SK-N-SH (cell line): Measurements from ENCODE around the gene NDFIP1.

Source experiments
- CTCF ChIP-seq: fragments of 200-600 bp; sonication (generic); IDR thresholded peaks from 2 replicates; pipeline ENCODE4 v1.6.1; 2017; ENCODE audit warnings: antibody characterized with exemption, mild to moderate bottlenecking, moderate library complexity
- ELF1 ChIP-seq: IDR thresholded peaks from 2 replicates; pipeline ENCODE4 v1.4.0; 2012
- EZH2phosphoT487 ChIP-seq: fragments of 200-600 bp; sonication (generic); IDR thresholded peaks from 2 replicates; pipeline ENCODE4 v1.6.1; 2017; ENCODE audit warnings: low read depth, mixed run types, mild to moderate bottlenecking, antibody characterized with exemption, moderate library complexity, borderline replicate concordance
- FOSL2 ChIP-seq: IDR thresholded peaks from 2 replicates; pipeline ENCODE4 v1.4.0; 2012; ENCODE audit warnings: low read depth, mild to moderate bottlenecking, moderate library complexity, borderline replicate concordance
- FOXM1 ChIP-seq: IDR thresholded peaks from 2 replicates; pipeline ENCODE4 v1.4.0; 2012; ENCODE audit warnings: low read depth, mild to moderate bottlenecking
- MXI1 ChIP-seq: IDR thresholded peaks from 2 replicates; pipeline ENCODE4 v1.6.1; 2012; ENCODE audit warnings: mild to moderate bottlenecking, low read depth, low read length, improper control_type of control experiment
- NRF1 ChIP-seq: IDR thresholded peaks from 2 replicates; pipeline ENCODE4 v1.6.1; 2012; ENCODE audit warnings: low read depth, mild to moderate bottlenecking, low read length
- POLR2AphosphoS5 ChIP-seq: IDR thresholded peaks from 2 replicates; pipeline ENCODE4 v1.6.1; 2012; ENCODE audit warnings: low read depth, low read length
- RAD21 ChIP-seq: IDR thresholded peaks from 2 replicates; pipeline ENCODE4 v1.6.1; 2012; ENCODE audit warnings: mild to moderate bottlenecking, low read length
- SMC3 ChIP-seq: IDR thresholded peaks from 2 replicates; pipeline ENCODE4 v1.6.1; 2012; ENCODE audit warnings: low read depth, low read length, improper control_type of control experiment
- TCF12 ChIP-seq: IDR thresholded peaks from 2 replicates; pipeline ENCODE4 v1.4.0; 2012
- USF1 ChIP-seq: IDR thresholded peaks from 2 replicates; pipeline ENCODE4 v1.4.0; 2012; ENCODE audit warnings: low read depth, borderline replicate concordance
- USF2 ChIP-seq: fragments of 150-350 bp; IDR thresholded peaks from 2 replicates; pipeline ENCODE4 v1.6.1; 2017; ENCODE audit warnings: antibody characterized with exemption, low read length, low read depth, borderline replicate concordance
- TF ChIP-seq, protein P1 (sequence below): IDR thresholded peaks from 2 replicates; pipeline ENCODE4 v1.6.1; 2012; ENCODE audit warnings: mild to moderate bottlenecking, low read depth, low read length, moderate library complexity

DNA sequence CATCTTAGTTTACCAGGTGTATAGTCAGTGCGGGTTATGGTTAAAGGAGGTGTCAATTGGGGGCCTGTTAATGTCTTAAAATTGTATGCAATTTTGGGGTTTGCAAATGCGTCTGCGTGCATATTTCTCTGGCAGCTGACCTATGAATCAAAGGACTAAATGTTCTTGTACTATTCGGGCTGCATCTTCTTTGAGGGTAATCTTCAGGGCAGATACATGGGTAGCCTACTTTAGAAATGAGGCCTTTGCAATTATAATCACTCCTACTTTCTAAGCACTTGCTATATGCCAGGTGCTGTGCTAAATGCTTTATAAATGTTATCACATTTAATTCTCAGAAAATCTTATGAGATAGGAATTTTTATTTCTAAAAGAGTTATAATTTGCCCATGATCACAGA lies 58.2 kb downstream of the NDFIP1 start:
- no peak for TF ChIP-seq MXI1
- no peak for TF ChIP-seq FOXM1
- no peak for TF ChIP-seq USF1
- no peak for TF ChIP-seq POLR2AphosphoS5
- no peak for TF ChIP-seq ELF1
- no peak for TF ChIP-seq CTCF
- TF ChIP-seq, protein P1, sequence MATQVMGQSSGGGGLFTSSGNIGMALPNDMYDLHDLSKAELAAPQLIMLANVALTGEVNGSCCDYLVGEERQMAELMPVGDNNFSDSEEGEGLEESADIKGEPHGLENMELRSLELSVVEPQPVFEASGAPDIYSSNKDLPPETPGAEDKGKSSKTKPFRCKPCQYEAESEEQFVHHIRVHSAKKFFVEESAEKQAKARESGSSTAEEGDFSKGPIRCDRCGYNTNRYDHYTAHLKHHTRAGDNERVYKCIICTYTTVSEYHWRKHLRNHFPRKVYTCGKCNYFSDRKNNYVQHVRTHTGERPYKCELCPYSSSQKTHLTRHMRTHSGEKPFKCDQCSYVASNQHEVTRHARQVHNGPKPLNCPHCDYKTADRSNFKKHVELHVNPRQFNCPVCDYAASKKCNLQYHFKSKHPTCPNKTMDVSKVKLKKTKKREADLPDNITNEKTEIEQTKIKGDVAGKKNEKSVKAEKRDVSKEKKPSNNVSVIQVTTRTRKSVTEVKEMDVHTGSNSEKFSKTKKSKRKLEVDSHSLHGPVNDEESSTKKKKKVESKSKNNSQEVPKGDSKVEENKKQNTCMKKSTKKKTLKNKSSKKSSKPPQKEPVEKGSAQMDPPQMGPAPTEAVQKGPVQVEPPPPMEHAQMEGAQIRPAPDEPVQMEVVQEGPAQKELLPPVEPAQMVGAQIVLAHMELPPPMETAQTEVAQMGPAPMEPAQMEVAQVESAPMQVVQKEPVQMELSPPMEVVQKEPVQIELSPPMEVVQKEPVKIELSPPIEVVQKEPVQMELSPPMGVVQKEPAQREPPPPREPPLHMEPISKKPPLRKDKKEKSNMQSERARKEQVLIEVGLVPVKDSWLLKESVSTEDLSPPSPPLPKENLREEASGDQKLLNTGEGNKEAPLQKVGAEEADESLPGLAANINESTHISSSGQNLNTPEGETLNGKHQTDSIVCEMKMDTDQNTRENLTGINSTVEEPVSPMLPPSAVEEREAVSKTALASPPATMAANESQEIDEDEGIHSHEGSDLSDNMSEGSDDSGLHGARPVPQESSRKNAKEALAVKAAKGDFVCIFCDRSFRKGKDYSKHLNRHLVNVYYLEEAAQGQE: no peak
- no peak for TF ChIP-seq SMC3
- no peak for TF ChIP-seq EZH2phosphoT487
- no peak for TF ChIP-seq NRF1
- no peak for TF ChIP-seq RAD21
- no peak for TF ChIP-seq FOSL2
- no peak for TF ChIP-seq TCF12
- TF ChIP-seq USF2: no peak
